ENCODE data around the gene BSDC1.

DNA sequence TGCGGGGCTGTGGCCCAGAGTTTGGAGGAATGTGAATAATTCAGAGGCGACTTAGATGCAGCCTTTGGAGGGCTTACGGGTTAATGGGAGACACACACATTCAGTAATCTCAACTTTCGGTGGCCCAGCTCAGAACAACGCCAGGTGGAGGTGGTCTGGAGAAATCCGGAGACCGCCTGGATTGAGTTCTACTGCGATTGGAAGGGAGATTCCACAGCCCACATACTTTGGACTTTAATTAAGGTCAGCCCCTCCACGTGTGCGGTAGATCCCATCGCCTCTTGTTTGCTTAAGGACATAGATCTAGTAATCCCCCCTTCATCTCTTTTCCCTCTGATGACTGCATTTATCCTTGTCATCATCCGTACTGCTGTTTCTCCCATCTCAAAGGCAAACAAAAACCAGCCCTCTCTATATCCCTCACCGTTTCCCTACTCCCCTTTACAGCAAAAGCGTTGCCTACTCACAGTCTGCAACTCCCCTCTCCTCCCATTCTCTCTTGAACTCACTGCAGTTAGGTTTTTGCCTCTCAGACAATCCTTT is 720 bp upstream of the BSDC1 start:
- TF ChIP-seq POLR2A (IDR thresholded peaks at IDR 0.05) (no peak), EP300 (IDR thresholded peaks at IDR 0.05) (no peak)

All from ovary (tissue), 1 donor.